Inferior parietal cortex (tissue), 1 donor: ENCODE measurements around the gene MMD.
"Not testable (repeated sequence)": the region's sequence is repeated elsewhere in the genome, so short reads cannot be mapped to it uniquely, and the experiment has no call there.

Experiments used
- DNase-seq: peaks from one replicate; pipeline ENCODE4 v3.0.0-alpha.2; 2016; ENCODE audit errors: extremely low spot score

The MMD gene

GRCh38 chr17:55423535-55423934 is 1.9 kb upstream of the MMD start:
- no peak for DNase-seq

GRCh38 chr17:55422828-55423164 is 1.2 kb upstream of the MMD start:
- not testable (repeated sequence) for DNase-seq

GRCh38 chr17:55420776-55421178 is 858 bp downstream of the MMD start:
- no peak for DNase-seq

GRCh38 chr17:55420067-55420775 is 1.4 kb downstream of the MMD start:
- no peak for DNase-seq

GRCh38 chr17:55418369-55419268 is 3.0 kb downstream of the MMD start:
- no peak for DNase-seq

- no peak for DNase-seq
Observed at GRCh38 chr17:55417411-55418268, 4.0 kb downstream of the MMD start.

- peak; percentile 43 for DNase-seq
Observed at GRCh38 chr17:55416470-55417052, 5.1 kb downstream of the MMD start.

GRCh38 chr17:55416000-55416399 is 5.6 kb downstream of the MMD start:
- no peak for DNase-seq

- no peak for DNase-seq
Observed at GRCh38 chr17:55414983-55415382, 6.7 kb downstream of the MMD start.

GRCh38 chr17:55413825-55414489 is 7.7 kb downstream of the MMD start:
- no peak for DNase-seq

- DNase-seq: no peak
Observed at GRCh38 chr17:55411463-55411855, 10.2 kb downstream of the MMD start.

- no peak for DNase-seq
Observed at GRCh38 chr17:55410722-55411462, 10.7 kb downstream of the MMD start.

- DNase-seq: no peak
Observed at GRCh38 chr17:55409030-55409800, 12.4 kb downstream of the MMD start.

- no peak for DNase-seq
Observed at GRCh38 chr17:55407641-55408566, 13.7 kb downstream of the MMD start.

- no peak for DNase-seq
Observed at GRCh38 chr17:55405600-55405999, 16.0 kb downstream of the MMD start.

GRCh38 chr17:55404197-55404596 is 17.4 kb downstream of the MMD start:
- DNase-seq: not testable (repeated sequence)

GRCh38 chr17:55402374-55402773 is 19.3 kb downstream of the MMD start:
- DNase-seq: no peak

- DNase-seq: no peak
Observed at GRCh38 chr17:55398689-55399088, 22.9 kb downstream of the MMD start.
